Right lobe of liver (tissue), 6 donors: ENCODE data around the gene MED12L. TPM values are rescaled to one million over a fixed set of nuclear protein-coding genes. Genes with fewer than 3 reads are reported as not detected.

ENCODE experiments used
- ATAC-seq, 4 donors: fragments of 200-7000 bp; cut with Tn5 transposase; one replicate each; pipeline ENCODE4 v1.9.1; 2020; ENCODE audit warnings: mild to moderate bottlenecking in 4 of 4, moderate library complexity in 4 of 4
- DNase-seq, 3 donors: peaks; one replicate each; pipeline ENCODE4 v3.0.0-alpha.2; 2020
- H3K27ac ChIP-seq, 3 donors: fragments of 200-600 bp; one replicate each; pipeline ENCODE4 v1.8.0; 2022
- H3K27me3 ChIP-seq, 2 donors: fragments of 200-600 bp; one replicate each; pipeline ENCODE4 v1.8.0; 2022
- H3K36me3 ChIP-seq, 4 donors: fragments of 200-600 bp; sonication (generic) in 1 of 4; one replicate each; pipeline versions ENCODE4 v1.5.1 to v1.8.0; 2017 to 2022; ENCODE audit warnings: control low read depth in 1 of 4
- H3K4me1 ChIP-seq, 4 donors: fragments of 200-600 bp; sonication (generic) in 1 of 4; one replicate each; pipeline versions ENCODE4 v1.5.1 to v1.8.0; 2017 to 2022; ENCODE audit warnings: control low read depth in 1 of 4
- H3K4me3 ChIP-seq, 3 donors: fragments of 200-600 bp; one replicate each; pipeline ENCODE4 v1.8.0; 2022
- H3K9me3 ChIP-seq, 4 donors: fragments of 200-600 bp; sonication (generic) in 1 of 4; one replicate each; pipeline versions ENCODE4 v1.5.1 to v1.8.0; 2017 to 2022; ENCODE audit warnings: control low read depth in 1 of 4
- POLR2A ChIP-seq: fragments of 450-650 bp; IDR thresholded peaks from one replicate; pipeline ENCODE4 v1.6.1; 2017; ENCODE audit warnings: antibody characterized with exemption, mild to moderate bottlenecking
- WGBS: methylation state at CpG from one replicate; pipeline ENCODE4 v1.1.6; 2018; ENCODE audit warnings: low coverage, low lambda C conversion rate; ENCODE audit not compliant: insufficient coverage; ENCODE audit errors: missing lambda C conversion rate; 5-methylcytosine and 5-hydroxymethylcytosine counted together
- intact Hi-C, 2 donors: fragments of 100-400 bp; cut with DNase I; formaldehyde crosslinking; loops; one replicate each; pipeline versions ENCODE4 v1.11.2 to v1.14.1; 2022
- total RNA-seq, 6 experiments: library from RNA; depleted of rRNA in 2 of 6; stranded (reverse); fragments of >200 nt in 2 of 6; fragmentation: NEBNext Ultra II Directional in 3 of 6; extraction: Animal tissue kit (Norgen Biotek cat#: 25700) in 3 of 6; gene quantifications; one replicate each; pipeline versions ENCODE4 v1.1.0 to v1.2.4, GENCODE V29; 2016 to 2023
- TF ChIP-seq, protein P1 (sequence below), 4 donors: fragments of 200-600 bp in 3 of 4; fragments of 450-650 bp in 1 of 4; IDR thresholded peaks; one replicate each; pipeline versions ENCODE4 v1.5.1 to v1.8.0; 2016 to 2022; ENCODE audit warnings: antibody characterized with exemption in 4 of 4, mild to moderate bottlenecking in 2 of 4
- donor health status: DM: no; HTN: yes; CAD: no.
- donor health status: DM: no; HTN: no; CAD: no.
- donor health status: DM: no; HTN: no; CAD: no.
- donor health status: DM: no; HTN: yes; CAD: no.
- donor health status: DM: no; HTN: yes; CAD: no.

The MED12L gene
- total RNA-seq, 6 experiments from 2014 or later: 0.04 to 0.64 (median 0.40) TPM

DNA sequence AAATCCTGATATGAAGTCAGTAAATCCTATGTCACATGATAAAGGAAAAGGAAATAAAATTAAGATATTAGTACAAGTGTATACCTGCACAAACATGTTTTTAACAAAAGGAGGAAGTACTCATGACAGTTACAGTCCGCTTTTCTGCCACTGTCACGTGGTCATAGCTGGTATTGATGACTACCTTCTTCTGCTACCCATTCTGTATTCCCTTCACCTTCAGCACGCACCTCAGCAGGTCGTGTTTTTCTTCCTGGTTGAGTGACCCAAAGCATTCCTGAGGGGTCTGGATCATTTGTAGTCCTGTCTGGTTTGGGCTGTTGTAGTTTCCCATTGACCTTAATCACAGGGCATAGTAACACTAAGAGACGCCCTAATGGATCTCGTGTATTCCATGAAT is 334.3 kb downstream of the MED12L start:
- no peaks in the 10 kb centered on the region for H3K9me3 ChIP-seq
- H3K4me1 ChIP-seq: no peaks in the 10 kb centered on the region
- WGBS: 61% methylated on average over 5 of the region's 6 CpGs
- TF ChIP-seq, protein P1, sequence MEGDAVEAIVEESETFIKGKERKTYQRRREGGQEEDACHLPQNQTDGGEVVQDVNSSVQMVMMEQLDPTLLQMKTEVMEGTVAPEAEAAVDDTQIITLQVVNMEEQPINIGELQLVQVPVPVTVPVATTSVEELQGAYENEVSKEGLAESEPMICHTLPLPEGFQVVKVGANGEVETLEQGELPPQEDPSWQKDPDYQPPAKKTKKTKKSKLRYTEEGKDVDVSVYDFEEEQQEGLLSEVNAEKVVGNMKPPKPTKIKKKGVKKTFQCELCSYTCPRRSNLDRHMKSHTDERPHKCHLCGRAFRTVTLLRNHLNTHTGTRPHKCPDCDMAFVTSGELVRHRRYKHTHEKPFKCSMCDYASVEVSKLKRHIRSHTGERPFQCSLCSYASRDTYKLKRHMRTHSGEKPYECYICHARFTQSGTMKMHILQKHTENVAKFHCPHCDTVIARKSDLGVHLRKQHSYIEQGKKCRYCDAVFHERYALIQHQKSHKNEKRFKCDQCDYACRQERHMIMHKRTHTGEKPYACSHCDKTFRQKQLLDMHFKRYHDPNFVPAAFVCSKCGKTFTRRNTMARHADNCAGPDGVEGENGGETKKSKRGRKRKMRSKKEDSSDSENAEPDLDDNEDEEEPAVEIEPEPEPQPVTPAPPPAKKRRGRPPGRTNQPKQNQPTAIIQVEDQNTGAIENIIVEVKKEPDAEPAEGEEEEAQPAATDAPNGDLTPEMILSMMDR (IDR thresholded peaks at IDR 0.05): no peak
- no peak for TF ChIP-seq POLR2A
- H3K27ac ChIP-seq: no peak overlapping the region
- H3K4me3 ChIP-seq: no peak overlapping the region
- DNase-seq (no peak), ATAC-seq (no peak)
- H3K27me3 ChIP-seq: no peaks in the 10 kb centered on the region
- no peaks in the 10 kb centered on the region for H3K36me3 ChIP-seq
- intact Hi-C loops: no loop called here

- intact Hi-C loops: no loop called here
- Histone ChIP-seq H3K4me1 (no peaks in the 10 kb centered on the region), H3K4me3 (no peak overlapping the region), H3K36me3 (no peaks in the 10 kb centered on the region), H3K9me3 (no peaks in the 10 kb centered on the region), H3K27ac (no peak overlapping the region), H3K27me3 (no peaks in the 10 kb centered on the region)
- ATAC-seq (no peak), DNase-seq (no peak)
- no peak for TF ChIP-seq POLR2A
- TF ChIP-seq, protein P1 (IDR thresholded peaks at IDR 0.05): no peak
- WGBS: 57% methylated on average over 4 of the region's 4 CpGs
Observed at GRCh38 chr3:151421938-151422337, 336.5 kb downstream of the MED12L start.

DNA sequence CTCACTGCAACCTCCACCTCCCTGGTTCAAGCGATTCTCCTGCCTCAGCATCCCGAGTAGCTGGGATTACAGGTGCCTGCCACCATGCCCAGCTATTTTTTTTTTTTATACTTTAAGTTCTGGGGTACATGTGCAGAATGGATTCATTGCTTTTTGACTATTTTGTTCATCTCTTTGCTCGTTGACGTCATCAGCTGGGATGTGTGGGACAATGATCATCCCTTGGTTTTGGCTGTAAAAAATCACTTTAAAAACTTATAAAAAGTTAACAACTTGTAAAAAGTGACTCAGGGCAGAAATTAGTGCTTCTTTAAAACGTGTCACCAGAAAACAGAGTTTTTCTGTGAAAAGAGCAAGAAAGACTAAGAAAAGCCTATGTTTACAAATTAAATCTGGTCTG is 337.6 kb downstream of the MED12L start:
- Histone ChIP-seq H3K4me3 (no peak overlapping the region), H3K36me3 (no peaks in the 10 kb centered on the region), H3K4me1 (no peaks in the 10 kb centered on the region), H3K27ac (no peak overlapping the region), H3K27me3 (no peaks in the 10 kb centered on the region), H3K9me3 (no peaks in the 10 kb centered on the region)
- ATAC-seq: no peak
- no peak for TF ChIP-seq POLR2A
- TF ChIP-seq, protein P1 (IDR thresholded peaks at IDR 0.05): no peak
- intact Hi-C loops: no loop called here
- DNase-seq: no peak
- WGBS: 75% methylated on average over 5 of the region's 5 CpGs

DNA sequence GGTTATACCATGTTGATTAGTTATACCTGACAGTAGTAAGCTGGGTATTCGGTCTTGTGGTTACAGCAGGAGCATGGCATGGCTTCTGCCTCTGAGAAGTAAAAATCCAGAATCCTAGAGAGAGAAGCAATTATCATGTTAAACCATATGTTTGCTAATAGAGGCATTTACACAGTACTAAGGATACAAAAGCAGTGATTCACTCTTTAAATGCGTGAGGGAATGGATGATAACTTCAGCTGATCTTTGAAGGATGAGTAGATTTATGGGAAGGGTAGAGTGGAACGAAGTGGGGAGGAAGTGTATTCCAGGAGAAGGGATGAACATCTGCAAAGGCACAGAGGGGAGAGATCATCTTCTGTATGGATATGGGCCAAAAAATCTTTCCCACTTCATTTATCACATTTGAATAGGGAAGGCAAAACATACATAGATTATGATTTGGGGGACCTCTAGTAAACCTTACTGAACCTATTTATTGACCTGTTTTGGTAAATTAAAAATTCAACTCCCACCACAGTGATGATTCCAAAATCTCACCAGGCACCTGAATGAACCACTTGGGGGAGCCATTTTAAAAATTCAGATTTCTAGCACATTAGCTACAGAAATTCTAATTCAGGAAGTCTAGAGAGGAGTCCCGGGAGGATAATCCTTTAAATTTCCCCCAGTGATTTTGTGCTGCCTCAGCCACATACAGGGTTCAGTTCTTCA is 340.3 kb downstream of the MED12L start:
- H3K9me3 ChIP-seq: no peaks in the 10 kb centered on the region
- DNase-seq (no peak), ATAC-seq (no peak)
- 69% methylated on average over 4 of the region's 4 CpGs for WGBS
- no peaks in the 10 kb centered on the region for H3K36me3 ChIP-seq
- intact Hi-C loops: no loop called here
- TF ChIP-seq POLR2A: no peak
- TF ChIP-seq, protein P1 (IDR thresholded peaks at IDR 0.05): peak in 3 of 4 donors; percentile 10 to 30 (median 20)
- H3K27ac ChIP-seq: no peak overlapping the region
- no peak overlapping the region for H3K4me3 ChIP-seq
- no peaks in the 10 kb centered on the region for H3K27me3 ChIP-seq
- H3K4me1 ChIP-seq: no peaks in the 10 kb centered on the region

- no peaks in the 10 kb centered on the region for H3K27me3 ChIP-seq
- H3K36me3 ChIP-seq: no peaks in the 10 kb centered on the region
- DNase-seq: no peak
- H3K4me3 ChIP-seq: no peak overlapping the region
- no peaks in the 10 kb centered on the region for H3K4me1 ChIP-seq
- no peaks in the 10 kb centered on the region for H3K9me3 ChIP-seq
- TF ChIP-seq, protein P1 (IDR thresholded peaks at IDR 0.05): no peak
- no peak for TF ChIP-seq POLR2A
- H3K27ac ChIP-seq: no peak overlapping the region
- intact Hi-C loops: no loop called here
- ATAC-seq: no peak
Observed at GRCh38 chr3:151426341-151426657, 340.8 kb downstream of the MED12L start.
